ENCODE measurements around the gene RAB31.

RAB31 gene

GRCh38 chr18:9716780-9717563, 8.9 kb downstream of the RAB31 start:
- no peak for TF ChIP-seq CTCF (IDR thresholded peaks at IDR 0.05)

- no peak for TF ChIP-seq CTCF (IDR thresholded peaks at IDR 0.05)
These were observed 11.4 kb downstream of the RAB31 start for GRCh38 chr18:9719421-9719981.

DNA sequence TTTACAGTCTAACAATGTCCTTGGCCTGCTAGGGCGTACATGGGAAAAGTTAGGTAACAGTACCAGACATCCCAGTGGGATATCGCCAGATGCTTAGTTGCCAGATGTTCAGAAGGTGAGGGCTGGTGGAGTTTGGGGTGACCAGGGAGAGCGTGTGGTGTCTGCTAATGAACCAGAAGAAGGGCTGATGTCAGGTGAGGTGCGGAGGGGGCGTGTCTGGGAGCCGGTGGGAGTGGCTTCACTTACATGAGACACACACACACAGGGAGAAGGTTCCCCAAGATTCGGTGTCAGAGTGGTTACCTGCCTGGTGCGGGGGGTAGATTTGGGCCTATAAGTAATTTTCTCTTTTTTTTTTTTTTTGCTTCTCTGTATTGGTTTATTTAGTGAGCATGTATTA, 12.2 kb downstream of the RAB31 start:
- TF ChIP-seq CTCF (IDR thresholded peaks at IDR 0.05): no peak

- TF ChIP-seq CTCF (IDR thresholded peaks at IDR 0.05): no peak
These were observed 13.9 kb downstream of the RAB31 start for GRCh38 chr18:9721893-9722550.

DNA sequence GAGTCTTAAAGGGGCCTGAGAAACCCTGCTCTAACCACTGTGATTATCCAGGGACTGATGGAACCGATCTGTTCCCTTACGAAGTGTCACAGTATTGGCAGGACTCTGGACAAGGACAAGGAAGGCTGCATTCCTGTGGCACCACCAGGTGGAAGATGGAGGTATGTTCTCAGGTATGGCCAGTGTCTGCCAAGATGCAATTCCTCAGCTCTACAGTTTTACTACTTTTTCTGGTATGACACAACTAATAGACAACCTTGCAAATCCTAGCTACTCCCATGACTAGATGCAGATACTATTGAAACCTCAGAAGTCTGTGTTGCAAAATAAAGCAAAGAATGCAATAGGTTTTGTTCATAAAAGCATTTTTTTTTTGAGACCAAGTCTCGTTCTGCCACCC, 14.6 kb downstream of the RAB31 start:
- TF ChIP-seq CTCF (IDR thresholded peaks at IDR 0.05): peak; percentile 79

GRCh38 chr18:9724797-9725585, 16.9 kb downstream of the RAB31 start:
- TF ChIP-seq CTCF (IDR thresholded peaks at IDR 0.05): no peak

GRCh38 chr18:9726175-9726574, 18.1 kb downstream of the RAB31 start:
- no peak for TF ChIP-seq CTCF (IDR thresholded peaks at IDR 0.05)
